Loucy (cell line): Measurements from ENCODE around the gene SHOC2.

Experiments used
- EZH2phosphoT487 ChIP-seq: fragments of 200-600 bp; IDR thresholded peaks from 2 replicates; pipeline ENCODE4 v1.6.1; 2018; ENCODE audit warnings: antibody characterized with exemption, mild to moderate bottlenecking, moderate library complexity, borderline replicate concordance
- TF ChIP-seq, protein P1 (sequence below): fragments of 200-600 bp; sonication (generic); conservative IDR thresholded peaks from 2 replicates; pipeline ENCODE4 v1.5.1; 2014; ENCODE audit warnings: mild to moderate bottlenecking, antibody characterized with exemption, low read length

DNA sequence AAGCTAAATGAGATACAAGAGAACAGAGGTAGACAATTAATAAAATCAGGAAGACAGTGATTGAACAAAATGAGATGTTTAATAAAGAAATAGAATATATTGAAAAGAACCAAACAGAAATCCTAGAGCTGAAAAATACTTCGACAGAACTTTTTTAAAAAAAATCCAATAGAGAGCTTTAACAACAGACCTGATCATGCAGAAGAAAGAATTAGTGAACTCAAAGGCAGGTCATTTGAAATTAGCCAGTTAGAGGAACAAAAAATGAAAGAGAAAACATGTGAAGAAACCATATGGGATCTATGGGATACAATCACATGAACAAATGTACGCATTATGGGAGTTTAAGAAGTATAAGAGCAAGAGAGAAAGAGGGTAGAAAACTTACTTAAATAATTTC is 120.1 kb downstream of the SHOC2 start:
- TF ChIP-seq, protein P1, sequence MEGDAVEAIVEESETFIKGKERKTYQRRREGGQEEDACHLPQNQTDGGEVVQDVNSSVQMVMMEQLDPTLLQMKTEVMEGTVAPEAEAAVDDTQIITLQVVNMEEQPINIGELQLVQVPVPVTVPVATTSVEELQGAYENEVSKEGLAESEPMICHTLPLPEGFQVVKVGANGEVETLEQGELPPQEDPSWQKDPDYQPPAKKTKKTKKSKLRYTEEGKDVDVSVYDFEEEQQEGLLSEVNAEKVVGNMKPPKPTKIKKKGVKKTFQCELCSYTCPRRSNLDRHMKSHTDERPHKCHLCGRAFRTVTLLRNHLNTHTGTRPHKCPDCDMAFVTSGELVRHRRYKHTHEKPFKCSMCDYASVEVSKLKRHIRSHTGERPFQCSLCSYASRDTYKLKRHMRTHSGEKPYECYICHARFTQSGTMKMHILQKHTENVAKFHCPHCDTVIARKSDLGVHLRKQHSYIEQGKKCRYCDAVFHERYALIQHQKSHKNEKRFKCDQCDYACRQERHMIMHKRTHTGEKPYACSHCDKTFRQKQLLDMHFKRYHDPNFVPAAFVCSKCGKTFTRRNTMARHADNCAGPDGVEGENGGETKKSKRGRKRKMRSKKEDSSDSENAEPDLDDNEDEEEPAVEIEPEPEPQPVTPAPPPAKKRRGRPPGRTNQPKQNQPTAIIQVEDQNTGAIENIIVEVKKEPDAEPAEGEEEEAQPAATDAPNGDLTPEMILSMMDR: no peak
- TF ChIP-seq EZH2phosphoT487: no peak
